Raji (cell line): ENCODE data around the gene LPIN2.

ENCODE experiments used
- POLR2A ChIP-seq: IDR thresholded peaks from 2 replicates; pipeline ENCODE4 v1.6.1; 2011; ENCODE audit warnings: low read depth, low read length, control low read depth; ENCODE audit not compliant: insufficient read depth

LPIN2 gene

GRCh38 chr18:3048121-3048520, 35.2 kb upstream of the LPIN2 start:
- no peak for TF ChIP-seq POLR2A

- TF ChIP-seq POLR2A = no peak
Observed at GRCh38 chr18:3046216-3046808, 33.4 kb upstream of the LPIN2 start.

GRCh38 chr18:3044931-3045698, 32.2 kb upstream of the LPIN2 start:
- no peak for TF ChIP-seq POLR2A

- no peak for TF ChIP-seq POLR2A
Observed at GRCh38 chr18:3042379-3042778, 29.4 kb upstream of the LPIN2 start.

- no peak for TF ChIP-seq POLR2A
Observed at GRCh38 chr18:3041843-3042242, 28.9 kb upstream of the LPIN2 start.

- TF ChIP-seq POLR2A = no peak
Observed at GRCh38 chr18:3040881-3041280, 27.9 kb upstream of the LPIN2 start.

GRCh38 chr18:3040173-3040572, 27.2 kb upstream of the LPIN2 start:
- TF ChIP-seq POLR2A = no peak

- no peak for TF ChIP-seq POLR2A
Observed at GRCh38 chr18:3037423-3037915, 24.5 kb upstream of the LPIN2 start.

- no peak for TF ChIP-seq POLR2A
Observed at GRCh38 chr18:3036108-3036507, 23.2 kb upstream of the LPIN2 start.

GRCh38 chr18:3035635-3036034, 22.7 kb upstream of the LPIN2 start:
- TF ChIP-seq POLR2A = no peak

- no peak for TF ChIP-seq POLR2A
Observed at GRCh38 chr18:3032721-3033120, 19.8 kb upstream of the LPIN2 start.

- no peak for TF ChIP-seq POLR2A
Observed at GRCh38 chr18:3029215-3029952, 16.4 kb upstream of the LPIN2 start.

- TF ChIP-seq POLR2A = no peak
Observed at GRCh38 chr18:3027370-3027891, 14.5 kb upstream of the LPIN2 start.

- no peak for TF ChIP-seq POLR2A
Observed at GRCh38 chr18:3025544-3025943, 12.6 kb upstream of the LPIN2 start.

- no peak for TF ChIP-seq POLR2A
Observed at GRCh38 chr18:3016585-3017297, 3.8 kb upstream of the LPIN2 start.

- TF ChIP-seq POLR2A = no peak
Observed at GRCh38 chr18:3015851-3016250, 2.9 kb upstream of the LPIN2 start.

GRCh38 chr18:3015204-3015592, 2.3 kb upstream of the LPIN2 start:
- TF ChIP-seq POLR2A = no peak
